GM21737 (cell line): Measurements from ENCODE around the gene C16orf78.

ENCODE experiments used
- ATAC-seq: cut with Tn5 transposase; IDR thresholded peaks from one replicate; pipeline ENCODE4 v1.9.1; 2021; ENCODE audit warnings: mild to moderate bottlenecking, moderate library complexity; ENCODE audit not compliant: unreplicated experiment

C16orf78 gene

GRCh38 chr16:49428808-49429207 is 55.2 kb downstream of the C16orf78 start:
- no peak for ATAC-seq

DNA sequence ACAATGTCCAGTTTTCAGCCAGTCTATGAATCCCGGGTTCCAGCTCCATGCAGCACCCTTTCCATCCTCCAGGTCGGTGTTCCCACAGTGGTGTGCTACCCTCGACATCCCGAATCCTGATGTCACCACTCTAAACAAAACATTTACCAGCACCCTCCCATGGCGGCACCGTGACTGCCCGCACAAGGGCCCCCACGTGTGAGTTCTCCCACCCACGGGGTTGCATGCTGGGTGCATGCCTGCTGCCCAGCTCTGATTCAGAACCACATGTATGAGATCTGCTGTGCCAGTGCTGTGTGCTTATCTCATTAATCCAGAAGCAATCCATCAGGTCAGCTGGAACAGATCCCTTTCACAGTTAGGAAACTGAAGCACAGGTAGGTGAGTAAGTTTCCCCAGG is 57.4 kb downstream of the C16orf78 start:
- no peak for ATAC-seq

- no peak for ATAC-seq
Observed at GRCh38 chr16:49431591-49432290, 58.1 kb downstream of the C16orf78 start.

GRCh38 chr16:49434733-49435132 is 61.1 kb downstream of the C16orf78 start:
- no peak for ATAC-seq

DNA sequence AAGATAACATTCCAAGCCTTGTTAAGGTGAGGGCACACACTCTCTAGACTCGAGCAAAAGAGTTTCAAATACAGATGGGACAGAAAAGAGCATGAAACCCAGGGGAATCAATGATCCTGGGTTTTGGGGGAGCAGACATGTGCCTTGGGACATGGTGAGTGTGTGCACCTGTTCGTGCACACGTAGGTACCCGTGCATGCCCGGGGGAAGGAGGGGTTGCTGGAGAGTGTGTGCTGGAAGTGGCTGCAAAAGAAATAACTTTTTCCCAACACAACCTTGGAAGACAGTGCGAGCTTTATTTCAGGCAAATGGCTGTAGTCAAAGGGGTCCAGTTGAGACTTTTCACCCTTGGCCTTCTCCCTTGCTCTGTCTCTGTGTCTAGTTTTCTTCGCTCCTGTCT is 62.6 kb downstream of the C16orf78 start:
- ATAC-seq: no peak

DNA sequence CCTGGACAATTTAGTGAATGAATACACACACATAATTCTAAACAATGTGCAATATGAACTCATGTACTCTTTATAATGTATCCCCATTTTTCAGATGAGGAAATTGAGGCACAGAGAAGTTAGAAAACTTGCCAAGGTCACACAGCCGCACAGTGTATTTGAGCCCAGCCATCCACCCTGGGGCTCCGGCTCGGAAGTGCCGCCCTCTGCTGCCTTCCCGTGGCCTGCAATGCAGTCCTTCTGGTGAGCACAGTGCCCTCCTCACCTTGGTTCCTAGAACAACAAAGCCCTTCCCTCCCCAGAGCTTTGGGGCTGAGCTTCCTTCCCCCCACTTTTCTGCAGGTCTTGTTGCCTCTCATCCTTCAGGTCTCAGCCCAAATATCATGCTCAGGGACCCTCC is 63.7 kb downstream of the C16orf78 start:
- no peak for ATAC-seq

DNA sequence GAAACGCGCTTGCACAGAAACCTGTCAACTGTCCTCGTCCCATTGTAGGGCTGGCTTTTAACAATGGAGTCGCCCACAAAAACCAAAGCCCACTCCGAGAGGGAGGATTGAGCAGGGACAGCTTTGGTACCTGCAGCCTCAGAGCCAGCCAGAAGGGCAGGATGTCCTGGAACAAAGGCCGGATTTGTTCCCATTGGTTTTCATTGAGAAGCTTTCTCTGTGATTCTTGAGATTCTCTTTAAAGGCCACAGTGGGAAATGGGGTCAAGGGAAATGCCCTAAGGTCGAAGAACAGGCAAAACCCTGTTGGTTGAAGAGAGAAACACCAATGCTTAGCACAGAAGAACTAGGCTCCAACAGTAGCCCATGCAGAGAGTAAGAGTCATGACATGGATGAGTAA is 65.4 kb downstream of the C16orf78 start:
- no peak for ATAC-seq

- ATAC-seq: no peak
Observed at GRCh38 chr16:49439676-49440075, 66.1 kb downstream of the C16orf78 start.

GRCh38 chr16:49440156-49441065 is 66.8 kb downstream of the C16orf78 start:
- ATAC-seq: no peak

- ATAC-seq: peak; percentile 95
Observed at GRCh38 chr16:49441366-49441780, 67.8 kb downstream of the C16orf78 start.

- ATAC-seq: no peak
Observed at GRCh38 chr16:49442805-49443204, 69.2 kb downstream of the C16orf78 start.

GRCh38 chr16:49443576-49443975 is 70.0 kb downstream of the C16orf78 start:
- no peak for ATAC-seq

- ATAC-seq: no peak
Observed at GRCh38 chr16:49446805-49447204, 73.2 kb downstream of the C16orf78 start.
